Skeletal muscle tissue (tissue), 4 donors: Measurements from ENCODE around the gene EIF3D. TPM values are rescaled to one million over a fixed set of nuclear protein-coding genes. Genes with fewer than 3 reads are reported as not detected.

ENCODE experiments used
- H3K27ac ChIP-seq: one replicate; pipeline ENCODE4 v1.7.0; 2013; ENCODE audit warnings: mild to moderate bottlenecking, low read depth, low read length, inconsistent platforms
- H3K27me3 ChIP-seq, 3 donors: one replicate each; pipeline ENCODE4 v1.7.0; 2013; ENCODE audit warnings: low read length in 3 of 3; ENCODE audit not compliant: control insufficient read depth in 3 of 3, insufficient read depth in 3 of 3
- H3K36me3 ChIP-seq, 3 donors: one replicate each; pipeline ENCODE4 v1.7.0; 2013; ENCODE audit warnings: low read length in 3 of 3; ENCODE audit not compliant: control insufficient read depth in 3 of 3, insufficient read depth in 3 of 3
- H3K4me1 ChIP-seq, 3 donors: one replicate each; pipeline ENCODE4 v1.7.0; 2013; ENCODE audit warnings: low read length in 3 of 3, mild to moderate bottlenecking in 3 of 3; ENCODE audit not compliant: control insufficient read depth in 3 of 3, insufficient read depth in 3 of 3
- H3K4me3 ChIP-seq, 3 donors: one replicate each; pipeline ENCODE4 v1.7.0; 2013; ENCODE audit warnings: low read length in 3 of 3
- H3K9ac ChIP-seq, 3 donors: one replicate each; pipeline ENCODE4 v1.7.0; 2013; ENCODE audit warnings: low read length in 3 of 3, mild to moderate bottlenecking in 3 of 3, moderate library complexity in 2 of 3, low read depth in 1 of 3
- H3K9me3 ChIP-seq, 3 donors: one replicate each; pipeline ENCODE4 v1.7.0; 2013; ENCODE audit warnings: low read length in 3 of 3; ENCODE audit not compliant: control insufficient read depth in 3 of 3
- total RNA-seq: library from RNA; depleted of rRNA; stranded (reverse); fragments of >200 nt; gene quantifications from one replicate; pipeline ENCODE4 v1.2.3, GENCODE V29; 2014
- donor health status: Osteomylitis.

Gene EIF3D
- total RNA-seq, 1 donor from 2014 or later: 294 TPM

DNA sequence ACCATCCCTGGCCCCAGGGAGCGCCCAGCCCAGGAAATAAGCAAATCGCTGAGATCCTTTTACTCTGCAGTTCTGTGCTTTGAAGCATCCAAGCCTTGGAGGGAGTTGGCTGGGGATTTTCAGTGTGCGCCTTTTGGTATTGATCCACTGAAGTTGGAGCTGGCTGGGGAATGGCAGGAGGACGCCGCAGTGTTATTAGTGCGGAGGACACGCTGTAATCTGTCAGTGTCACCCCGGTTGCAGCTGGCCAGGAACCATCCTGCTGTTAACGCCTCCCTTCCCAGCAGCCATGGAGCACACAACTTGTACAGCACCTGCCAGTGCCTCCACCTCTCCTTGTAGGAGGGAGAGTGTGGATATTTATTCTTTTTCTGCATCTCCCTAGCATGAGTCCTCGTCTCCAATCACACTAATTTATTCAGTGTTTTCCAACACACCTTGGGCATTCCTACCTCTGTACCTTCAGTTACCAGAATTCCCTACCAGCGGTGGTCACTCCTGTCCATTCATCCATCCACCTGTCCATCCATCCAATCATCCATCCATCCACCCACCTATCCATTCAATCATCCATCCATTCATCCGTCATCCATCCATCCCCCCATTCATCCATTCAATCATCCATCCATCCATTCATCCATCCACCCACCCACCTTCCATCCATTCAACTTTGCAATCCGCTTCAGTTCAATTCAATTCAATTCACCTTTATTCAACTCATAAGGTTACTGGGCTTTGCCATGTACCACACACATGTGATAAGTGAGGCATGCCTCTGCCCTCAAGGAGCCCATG is 21.9 kb upstream of the EIF3D start:
- peaks cover 39 to 69% (median 51%) of the 10 kb centered on the region in 3 donors for H3K27me3 ChIP-seq
- no peaks in the 10 kb centered on the region for H3K36me3 ChIP-seq
- no peaks in the 10 kb centered on the region for H3K4me1 ChIP-seq
- H3K4me3 ChIP-seq: no peak overlapping the region
- no peak overlapping the region for H3K27ac ChIP-seq
- no peaks in the 10 kb centered on the region for H3K9me3 ChIP-seq
- H3K9ac ChIP-seq: no peak overlapping the region

DNA sequence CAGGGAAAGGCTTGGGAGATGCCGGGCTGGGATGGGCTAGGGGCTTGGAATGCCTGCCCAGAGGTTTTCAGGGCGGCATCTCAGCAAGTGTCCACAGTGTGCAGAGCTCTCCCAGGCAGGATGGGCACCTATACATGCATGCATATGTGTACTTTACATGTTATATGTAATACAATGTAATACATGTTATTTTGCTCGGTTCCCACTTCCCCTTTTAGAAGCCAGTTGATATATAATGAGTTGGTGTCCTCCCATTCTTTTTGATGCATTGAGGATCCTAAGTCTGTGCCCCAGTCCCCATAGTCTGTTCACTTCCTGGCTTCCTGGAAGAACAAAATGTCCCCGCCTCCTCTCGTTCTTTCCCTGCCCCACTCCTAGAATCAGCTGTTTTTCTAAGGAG is 20.1 kb upstream of the EIF3D start:
- Histone ChIP-seq H3K4me1 (no peaks in the 10 kb centered on the region), H3K27ac (no peak overlapping the region), H3K27me3 (peaks cover 36 to 61% (median 43%) of the 10 kb centered on the region in 3 donors), H3K9me3 (no peaks in the 10 kb centered on the region), H3K36me3 (no peaks in the 10 kb centered on the region), H3K4me3 (no peak overlapping the region), H3K9ac (no peak overlapping the region)

DNA sequence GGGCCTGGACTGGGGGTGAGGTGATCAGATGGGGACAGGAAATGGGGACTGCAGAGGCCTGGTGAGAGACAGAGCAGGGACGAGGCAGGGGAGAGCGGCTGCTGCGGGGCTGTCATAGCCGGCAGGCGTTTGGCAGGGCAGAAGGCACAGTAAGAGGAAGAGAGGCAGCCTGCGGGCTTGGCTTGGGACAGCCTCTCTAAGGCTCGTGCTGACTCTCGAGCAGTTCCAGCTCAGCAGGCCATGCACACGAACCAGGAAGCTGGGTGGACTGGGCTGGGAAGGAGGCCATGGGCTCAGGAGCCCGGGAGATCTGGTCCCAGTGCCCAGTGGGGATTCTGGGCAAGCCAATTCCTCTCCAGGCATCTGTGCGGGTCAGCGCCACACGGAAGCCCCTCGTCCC is 19.6 kb upstream of the EIF3D start:
- H3K27me3 ChIP-seq: peaks cover 34 to 58% (median 40%) of the 10 kb centered on the region in 3 donors
- H3K4me3 ChIP-seq: no peak overlapping the region
- H3K9me3 ChIP-seq: no peaks in the 10 kb centered on the region
- no peaks in the 10 kb centered on the region for H3K4me1 ChIP-seq
- no peak overlapping the region for H3K27ac ChIP-seq
- no peaks in the 10 kb centered on the region for H3K36me3 ChIP-seq
- no peak overlapping the region for H3K9ac ChIP-seq

DNA sequence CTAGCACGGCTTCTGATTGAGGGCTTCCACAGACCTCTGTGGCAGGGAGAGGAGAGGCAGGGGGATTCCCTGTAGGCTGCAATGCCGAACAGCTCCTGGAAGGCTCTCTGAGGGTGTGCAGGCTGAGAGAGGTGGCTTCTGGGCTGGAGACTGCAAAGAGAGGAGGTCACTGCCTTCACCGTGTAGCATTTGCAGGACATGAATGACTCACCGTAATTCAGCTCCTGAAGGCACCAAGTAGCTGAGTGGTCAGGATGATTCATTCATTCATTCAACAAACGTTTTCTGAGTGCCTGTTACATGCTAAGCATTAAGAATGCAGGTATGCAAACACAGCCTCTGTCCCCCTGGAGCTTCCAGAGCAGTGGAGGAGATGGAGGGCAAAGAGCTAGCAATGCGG is 18.0 kb upstream of the EIF3D start:
- peaks cover 28 to 44% (median 29%) of the 10 kb centered on the region in 3 donors for H3K27me3 ChIP-seq
- no peaks in the 10 kb centered on the region for H3K9me3 ChIP-seq
- H3K27ac ChIP-seq: no peak overlapping the region
- no peak overlapping the region for H3K9ac ChIP-seq
- no peaks in the 10 kb centered on the region for H3K4me1 ChIP-seq
- H3K4me3 ChIP-seq: no peak overlapping the region
- no peaks in the 10 kb centered on the region for H3K36me3 ChIP-seq

DNA sequence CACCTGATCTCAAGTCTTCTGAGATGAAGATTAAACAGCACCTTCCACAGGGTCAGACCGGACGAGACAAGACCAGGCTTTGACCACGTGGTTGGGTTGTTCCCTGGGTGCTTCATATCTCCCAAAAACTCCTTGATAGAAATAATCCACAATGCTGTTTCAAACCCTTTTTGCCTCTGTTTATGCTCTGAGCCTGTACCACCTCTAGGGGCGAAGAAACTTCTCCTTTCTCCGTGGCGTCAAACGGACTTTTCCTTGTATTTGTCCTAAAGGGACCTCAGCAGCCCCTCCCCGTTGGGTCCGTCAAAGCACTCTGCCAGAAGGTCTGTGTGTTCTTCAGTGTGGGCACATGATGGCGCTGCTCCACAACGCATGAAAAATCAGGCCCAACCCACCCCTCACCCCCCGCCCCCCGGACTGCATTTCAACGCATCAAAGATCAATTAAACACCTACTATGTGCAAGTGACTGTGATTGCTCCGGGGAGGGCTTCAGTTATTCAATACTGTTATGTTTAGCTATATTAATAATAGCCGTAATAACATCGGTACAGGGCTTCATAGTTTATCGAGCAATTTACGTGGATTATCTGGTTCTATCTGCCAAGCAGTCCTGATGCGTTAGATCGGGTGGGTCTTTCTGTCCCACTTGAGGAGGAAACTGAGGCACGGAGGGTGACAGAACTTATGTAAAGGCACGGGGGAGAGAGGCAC is 17.3 kb upstream of the EIF3D start:
- H3K9me3 ChIP-seq: no peaks in the 10 kb centered on the region
- peaks cover 21 to 37% (median 22%) of the 10 kb centered on the region in 3 donors for H3K27me3 ChIP-seq
- no peak overlapping the region for H3K4me3 ChIP-seq
- no peaks in the 10 kb centered on the region for H3K36me3 ChIP-seq
- H3K4me1 ChIP-seq: no peaks in the 10 kb centered on the region
- no peak overlapping the region for H3K9ac ChIP-seq
- no peak overlapping the region for H3K27ac ChIP-seq

DNA sequence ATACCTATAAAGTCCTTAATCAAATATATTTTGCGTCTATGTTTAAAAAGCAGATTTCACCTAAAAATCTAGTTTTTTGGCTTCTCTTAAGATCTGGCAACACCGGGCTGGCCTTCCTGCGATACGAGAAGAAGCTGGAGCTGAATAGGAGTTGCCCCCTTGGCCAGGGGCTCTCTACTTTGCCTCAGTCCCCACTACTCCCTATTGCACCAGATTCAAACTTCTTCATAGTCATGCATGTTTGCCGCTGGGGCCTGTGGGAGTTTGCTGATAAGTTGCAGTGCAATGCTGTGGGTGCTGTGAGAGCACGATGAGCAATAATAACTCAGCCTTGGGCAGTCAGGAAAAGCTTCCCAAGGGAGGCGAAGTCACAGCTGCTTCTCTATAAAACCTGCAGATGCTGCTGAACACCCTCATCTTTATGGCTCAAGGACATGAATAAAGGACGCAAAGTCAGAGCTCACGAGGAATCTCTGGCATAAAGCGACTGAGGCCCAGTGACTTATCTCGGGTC is 15.2 kb upstream of the EIF3D start:
- no peak overlapping the region for H3K27ac ChIP-seq
- no peak overlapping the region for H3K4me3 ChIP-seq
- no peaks in the 10 kb centered on the region for H3K9me3 ChIP-seq
- H3K36me3 ChIP-seq: no peaks in the 10 kb centered on the region
- no peak overlapping the region for H3K9ac ChIP-seq
- H3K27me3 ChIP-seq: peaks cover 9 to 25% (median 21%) of the 10 kb centered on the region in 3 donors
- H3K4me1 ChIP-seq: no peaks in the 10 kb centered on the region

DNA sequence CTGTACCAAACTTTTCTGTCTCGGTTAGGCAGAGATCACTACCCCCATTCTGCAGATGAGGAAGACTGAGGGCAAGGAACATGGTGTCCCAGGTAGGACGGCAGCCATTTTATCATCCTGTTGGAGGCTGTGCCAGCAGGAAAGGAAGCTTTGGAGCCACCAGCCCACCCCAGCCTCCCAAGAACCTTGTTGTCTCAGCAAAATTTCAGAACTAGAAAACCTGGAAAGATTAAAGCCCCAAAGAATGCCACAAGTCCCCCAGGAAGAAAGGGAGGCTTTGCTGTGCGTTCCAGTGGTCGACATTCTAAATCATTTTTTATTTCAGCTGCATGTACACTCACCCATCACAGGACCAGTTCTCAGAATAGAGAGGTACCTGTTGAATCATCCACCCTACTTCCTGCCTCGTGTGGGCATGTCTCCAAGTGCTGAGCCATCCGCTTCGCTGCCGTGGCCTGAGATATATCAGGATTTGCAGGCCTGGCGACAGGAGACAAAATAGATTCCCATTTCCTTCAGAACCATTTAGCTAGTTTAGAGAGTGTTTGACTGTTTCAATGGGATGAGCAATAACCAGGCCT is 13.0 kb upstream of the EIF3D start:
- H3K27me3 ChIP-seq: peaks cover 3 to 16% (median 9%) of the 10 kb centered on the region in 3 donors
- no peak overlapping the region for H3K9ac ChIP-seq

DNA sequence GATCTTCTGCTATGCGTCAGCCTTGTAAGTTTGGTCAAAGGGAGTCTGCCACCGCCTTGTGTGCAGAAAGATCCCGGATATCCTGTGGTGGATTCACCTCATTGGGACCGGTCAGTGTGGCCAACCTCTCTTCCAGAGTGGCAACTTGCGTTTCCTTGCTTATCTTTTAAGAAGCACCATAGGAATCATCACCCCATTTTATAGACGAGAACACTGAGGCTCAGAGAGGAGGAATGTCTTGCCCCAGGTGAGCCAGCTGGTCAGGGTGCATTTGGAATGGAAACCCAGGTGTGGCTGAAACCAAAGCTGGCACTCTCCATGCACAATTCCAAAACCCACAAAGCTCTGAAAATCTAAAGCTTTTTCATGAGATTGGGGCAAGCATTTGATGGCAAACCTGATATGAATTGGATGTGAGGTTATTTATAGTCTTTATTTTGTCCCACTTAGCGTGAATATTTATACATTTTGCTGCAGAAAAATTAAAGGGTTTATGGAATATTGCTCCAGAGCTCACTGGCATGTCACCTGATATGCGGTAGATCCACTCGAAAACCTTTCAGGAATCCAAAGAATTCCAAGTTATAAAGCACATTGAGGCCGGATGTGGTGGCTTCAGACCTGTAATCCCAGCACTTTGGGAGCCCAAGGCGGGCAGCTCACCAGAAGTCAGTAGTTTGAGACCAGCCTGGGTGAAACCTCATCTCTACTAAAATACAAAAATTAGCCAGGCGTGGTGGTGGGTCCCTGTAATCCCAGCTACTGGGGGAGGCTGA is 12.1 kb upstream of the EIF3D start:
- H3K9ac ChIP-seq: no peak overlapping the region
- peaks cover 6 to 13% (median 12%) of the 10 kb centered on the region in 3 donors for H3K4me1 ChIP-seq
- no peak overlapping the region for H3K27ac ChIP-seq
- peaks cover 3 to 12% (median 5%) of the 10 kb centered on the region in 3 donors for H3K27me3 ChIP-seq
- H3K4me3 ChIP-seq: no peak overlapping the region
- no peaks in the 10 kb centered on the region for H3K36me3 ChIP-seq
- H3K9me3 ChIP-seq: no peaks in the 10 kb centered on the region

More for the DNA sequence above, 13.0 kb upstream of the EIF3D start:
- peaks cover 5 to 7% (median 7%) of the 10 kb centered on the region in 3 donors for H3K4me1 ChIP-seq
- H3K4me3 ChIP-seq: no peak overlapping the region
- H3K9me3 ChIP-seq: no peaks in the 10 kb centered on the region
- H3K36me3 ChIP-seq: no peaks in the 10 kb centered on the region
- no peak overlapping the region for H3K27ac ChIP-seq

DNA sequence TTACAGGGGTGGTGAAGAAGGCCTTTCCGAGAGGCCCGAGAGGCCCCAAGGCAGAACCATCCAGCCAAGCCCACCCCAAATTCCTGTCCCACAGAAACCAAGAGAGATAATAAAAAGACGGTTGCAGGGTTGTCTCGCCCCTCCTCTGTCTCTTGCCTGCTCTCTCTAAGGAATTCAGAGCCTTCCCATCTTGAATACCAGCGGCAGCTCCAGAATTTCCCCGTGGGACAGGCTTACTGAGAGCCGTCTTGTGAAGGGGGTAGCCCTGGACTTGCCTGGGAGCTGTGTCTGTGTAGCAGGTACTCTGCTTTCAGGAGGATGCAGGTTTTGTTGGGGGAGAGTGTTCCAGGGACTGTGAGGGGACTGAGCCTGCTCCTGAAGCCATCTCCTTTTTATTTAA is 9.6 kb upstream of the EIF3D start:
- H3K4me1 ChIP-seq: peaks cover 6 to 13% (median 12%) of the 10 kb centered on the region in 3 donors
- H3K36me3 ChIP-seq: no peaks in the 10 kb centered on the region
- no peak overlapping the region for H3K4me3 ChIP-seq
- H3K27ac ChIP-seq: no peak overlapping the region
- H3K27me3 ChIP-seq: peaks cover 3 to 12% (median 5%) of the 10 kb centered on the region in 3 donors
- no peak overlapping the region for H3K9ac ChIP-seq
- no peaks in the 10 kb centered on the region for H3K9me3 ChIP-seq
